ENCODE data around the gene TENT4A.
A peak's percentile ranks its signal among the peaks of the same experiment; 100 is the strongest.

TENT4A gene

GRCh38 chr5:6752782-6753181 lies 39.5 kb downstream of the TENT4A start:
- DNase-seq (ENCODE audit: low spot score), result no peak

DNA sequence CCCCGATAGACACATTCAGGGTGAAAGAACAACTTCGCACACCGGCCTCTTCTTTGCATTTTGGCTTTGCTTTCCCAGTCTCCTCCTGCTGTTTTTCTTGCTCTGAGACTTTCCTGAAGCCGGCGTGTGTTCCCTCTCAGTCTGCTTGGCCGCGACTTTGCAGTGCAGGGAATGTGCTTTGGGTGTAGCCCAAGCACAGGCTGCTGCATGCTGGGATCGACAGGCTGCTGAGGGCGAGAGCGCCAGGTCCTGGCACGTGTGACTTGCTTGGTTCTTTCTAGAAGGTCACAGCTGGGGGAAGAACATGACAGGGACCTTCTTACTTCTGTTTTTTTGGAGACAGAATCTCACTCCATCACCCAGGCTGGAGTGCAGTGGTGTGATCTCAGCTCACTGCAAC lies 40.6 kb downstream of the TENT4A start:
- no peak for DNase-seq (ENCODE audit: low spot score)

DNA sequence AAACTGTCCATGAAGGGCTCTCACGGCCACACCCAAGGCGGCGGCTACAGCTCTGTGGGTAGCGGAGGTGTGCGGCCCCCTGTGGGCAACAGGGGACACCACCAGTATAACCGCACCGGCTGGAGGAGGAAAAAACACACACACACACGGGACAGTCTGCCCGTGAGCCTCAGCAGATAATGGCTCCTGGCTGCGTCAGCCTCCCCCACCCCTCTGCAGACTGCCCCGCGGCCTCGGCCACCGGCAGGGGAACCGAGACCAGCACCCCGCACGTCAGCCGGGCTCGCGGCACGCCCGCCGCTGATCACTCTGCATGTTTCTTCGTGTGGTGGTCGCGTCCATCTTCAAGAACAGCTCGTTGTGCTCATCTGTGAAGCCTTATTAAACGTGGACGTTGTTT lies 41.5 kb downstream of the TENT4A start:
- DNase-seq (ENCODE audit: low spot score), result no peak

GRCh38 chr5:6755519-6755918 lies 42.3 kb downstream of the TENT4A start:
- DNase-seq (ENCODE audit: low spot score), result no peak

DNA sequence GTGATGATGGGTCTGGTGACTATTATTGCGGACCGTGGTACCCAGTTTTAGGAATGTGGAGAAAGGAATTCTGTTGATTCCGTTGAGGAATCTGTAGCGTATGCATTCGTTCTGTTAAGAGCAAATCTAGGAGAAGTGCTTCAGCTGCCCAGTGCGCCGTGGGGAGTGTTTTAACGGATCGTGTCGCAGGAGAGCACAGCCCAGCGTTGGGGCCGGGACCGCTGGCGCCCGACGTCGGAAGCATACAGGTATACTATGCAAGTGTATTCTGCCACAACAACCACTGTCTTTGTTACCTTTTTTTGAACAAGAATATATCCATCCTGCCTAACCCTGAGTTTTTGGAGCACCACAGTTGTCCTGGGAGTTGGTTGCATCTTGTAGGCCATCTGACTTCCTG lies 42.7 kb downstream of the TENT4A start:
- DNase-seq (ENCODE audit: low spot score), result no peak

GRCh38 chr5:6757414-6757969 lies 44.3 kb downstream of the TENT4A start:
- no peak for DNase-seq (ENCODE audit: low spot score)

- no peak for DNase-seq (ENCODE audit: low spot score)
Observed at GRCh38 chr5:6758236-6758635, 45.0 kb downstream of the TENT4A start.

DNA sequence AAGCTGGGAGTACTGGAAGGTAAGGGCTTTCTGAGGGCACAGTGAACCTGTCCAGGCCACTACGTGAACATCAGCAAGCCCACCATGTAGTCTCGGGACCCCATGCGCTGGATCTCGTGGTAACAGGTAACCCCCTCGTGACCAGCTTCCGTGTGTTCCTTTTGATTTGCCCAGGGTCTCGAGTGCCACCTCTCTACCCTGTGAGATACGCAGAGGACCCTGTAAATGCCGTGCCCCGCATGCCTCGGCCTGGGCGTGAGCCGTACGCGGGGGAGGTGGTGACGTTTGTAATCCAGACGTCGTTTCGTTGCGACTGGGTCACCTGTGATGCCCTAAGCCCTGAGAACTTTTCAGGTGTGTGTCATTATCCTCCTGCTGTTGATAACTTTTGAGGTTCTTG lies 45.5 kb downstream of the TENT4A start:
- no peak for DNase-seq (ENCODE audit: low spot score)

DNA sequence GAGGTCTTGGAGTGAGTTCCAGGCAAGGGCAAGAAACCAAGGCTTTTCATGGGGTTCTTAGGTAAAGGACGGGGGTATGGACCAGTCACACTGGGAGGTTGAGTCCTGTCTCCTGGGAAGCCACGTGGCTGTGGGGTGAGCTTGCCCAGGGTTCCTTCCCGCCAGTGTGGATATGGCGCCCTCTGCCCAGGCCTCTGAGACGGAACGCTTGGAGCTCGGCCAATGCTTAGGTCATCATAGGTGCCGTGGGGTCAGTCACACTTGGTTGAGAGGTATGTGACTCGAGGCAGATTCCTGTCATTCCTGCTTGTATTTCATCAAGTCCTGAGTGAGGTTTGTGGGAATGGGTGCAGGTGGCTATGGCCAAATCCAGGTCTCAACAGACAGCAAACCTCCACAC lies 46.2 kb downstream of the TENT4A start:
- no peak for DNase-seq (ENCODE audit: low spot score)

- DNase-seq (ENCODE audit: low spot score), result no peak
Observed at GRCh38 chr5:6759983-6760382, 46.8 kb downstream of the TENT4A start.

- no peak for DNase-seq (ENCODE audit: low spot score)
Observed at GRCh38 chr5:6760686-6761085, 47.5 kb downstream of the TENT4A start.

GRCh38 chr5:6761333-6761732 lies 48.1 kb downstream of the TENT4A start:
- DNase-seq (ENCODE audit: low spot score), result no peak

- no peak for DNase-seq (ENCODE audit: low spot score)
Observed at GRCh38 chr5:6762116-6762515, 48.9 kb downstream of the TENT4A start.

- DNase-seq (ENCODE audit: low spot score), result no peak
Observed at GRCh38 chr5:6762697-6763096, 49.5 kb downstream of the TENT4A start.

- DNase-seq (ENCODE audit: low spot score), result no peak
Observed at GRCh38 chr5:6763191-6763590, 50.0 kb downstream of the TENT4A start.

- DNase-seq (ENCODE audit: low spot score), result peak; percentile 77
Observed at GRCh38 chr5:6765612-6766525, 52.6 kb downstream of the TENT4A start.

- DNase-seq (ENCODE audit: low spot score), result peak; percentile 37
Observed at GRCh38 chr5:6766604-6767093, 53.4 kb downstream of the TENT4A start.

GRCh38 chr5:6767481-6768063 lies 54.3 kb downstream of the TENT4A start:
- no peak for DNase-seq (ENCODE audit: low spot score)

DNA sequence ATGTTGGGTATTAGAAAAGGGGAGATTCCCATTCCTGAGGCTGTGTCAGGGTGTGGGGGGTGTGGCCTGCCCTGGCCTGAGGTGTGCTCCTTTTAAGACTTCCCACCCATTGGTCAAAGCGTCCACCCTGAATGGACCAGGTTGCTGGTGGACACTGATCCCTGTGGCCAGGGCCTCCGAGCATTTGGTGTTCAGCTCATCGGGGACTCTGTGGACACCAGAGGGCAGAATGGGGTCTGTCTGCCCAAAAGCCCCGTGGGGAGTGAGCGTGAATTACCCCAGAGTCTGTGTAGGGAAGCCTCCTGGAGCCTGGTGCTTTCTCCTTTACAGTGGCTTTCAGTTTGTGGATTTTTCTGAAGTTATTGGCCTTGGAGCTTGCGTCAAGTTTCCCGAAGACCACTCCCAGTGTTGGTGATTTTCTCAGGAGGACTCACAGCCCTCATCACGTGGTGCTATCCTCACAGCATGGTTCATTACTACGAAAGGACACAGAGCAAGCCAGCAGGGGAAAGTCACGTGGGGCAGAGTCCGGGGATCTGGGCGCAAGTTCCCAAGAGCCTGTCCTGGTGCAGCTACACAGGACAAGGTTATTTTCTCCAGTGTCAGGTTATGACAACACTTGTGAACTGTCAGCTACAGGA lies 55.5 kb downstream of the TENT4A start:
- no peak for DNase-seq (ENCODE audit: low spot score)

DNA sequence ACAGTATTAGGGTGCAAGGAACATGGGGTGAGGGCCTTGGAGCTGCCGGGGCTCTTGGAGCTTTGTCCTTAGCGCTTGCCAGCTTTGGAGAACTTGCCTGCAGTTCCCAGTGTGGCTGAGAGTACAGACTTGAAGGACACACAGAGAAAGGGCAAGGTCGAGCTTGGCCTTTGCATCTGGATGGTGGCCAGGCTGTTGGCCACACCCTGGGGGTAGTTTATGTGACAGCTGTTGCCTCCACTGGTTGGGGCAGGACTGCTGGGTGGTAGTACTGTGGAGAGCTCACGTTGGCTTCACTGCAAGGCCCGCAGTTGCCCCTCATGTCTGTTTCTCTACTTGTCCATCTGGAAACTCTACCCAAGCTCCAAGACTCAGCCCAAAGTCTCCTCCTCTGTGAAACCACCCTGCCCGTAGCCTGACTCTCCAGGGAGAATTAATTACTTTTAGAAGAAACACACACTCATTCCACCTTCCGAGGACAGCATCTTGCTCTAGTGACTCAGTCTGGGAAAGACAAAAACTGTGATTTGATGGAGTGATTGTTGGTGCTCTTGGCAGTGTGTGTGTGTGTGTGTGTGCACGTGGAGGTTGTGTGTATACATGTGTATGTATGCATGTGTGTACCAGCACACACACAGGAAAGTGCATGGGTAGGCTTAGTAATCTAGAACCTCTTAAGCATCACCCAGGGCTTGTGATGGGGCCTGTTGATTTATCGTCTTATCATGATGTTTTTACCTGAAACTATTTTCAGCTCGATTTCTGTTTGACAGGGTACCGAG lies 57.8 kb downstream of the TENT4A start:
- no peak for DNase-seq (ENCODE audit: low spot score)

DNA sequence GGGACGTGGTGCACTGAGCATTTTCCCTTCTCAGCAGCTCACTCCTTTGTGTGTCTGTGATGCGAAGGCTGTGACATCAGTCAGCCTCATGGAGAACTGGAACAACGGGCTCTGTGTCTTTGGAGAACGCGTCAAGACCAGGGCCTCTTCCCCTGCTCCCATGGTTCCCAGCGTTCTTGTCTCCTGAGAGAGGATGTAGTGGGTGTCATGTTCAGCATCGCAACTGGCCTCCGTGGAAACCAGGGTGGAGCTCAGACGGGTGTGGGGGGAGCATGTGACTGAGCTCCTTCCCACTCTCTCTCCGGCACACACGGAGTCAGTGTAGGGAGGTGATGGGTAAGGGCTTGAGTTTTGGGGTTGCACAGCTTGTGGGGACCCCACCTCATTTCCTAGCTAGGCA lies 59.7 kb downstream of the TENT4A start:
- no peak for DNase-seq (ENCODE audit: low spot score)
